Aorta (tissue), 5 donors: ENCODE results near the gene CLCA2. TPM values are rescaled to one million over a fixed set of nuclear protein-coding genes. Genes with fewer than 3 reads are reported as not detected.
"Not testable (repeated sequence)": the region's sequence is repeated elsewhere in the genome, so short reads cannot be mapped to it uniquely, and the experiment has no call there.

Source experiments
- ATAC-seq: fragments of 200-7000 bp; cut with Tn5 transposase; one replicate; pipeline ENCODE4 v1.9.1; 2022; ENCODE audit warnings: moderate library complexity; ENCODE audit not compliant: low FRiP score
- DNase-seq, 2 donors: peaks; one replicate each; pipeline ENCODE4 v3.0.0-alpha.2; 2020
- H3K27ac ChIP-seq, 2 donors: one replicate each; pipeline ENCODE4 v1.5.1; 2013; ENCODE audit warnings: low read length in 2 of 2, mild to moderate bottlenecking in 2 of 2, moderate library complexity in 2 of 2, control low read depth in 1 of 2, inconsistent platforms in 1 of 2, low read depth in 1 of 2
- H3K27me3 ChIP-seq, 2 donors: one replicate each; pipeline ENCODE4 v1.6.1; 2013; ENCODE audit warnings: control low read depth in 1 of 2, low read length in 1 of 2, mild to moderate bottlenecking in 1 of 2, moderate library complexity in 1 of 2; ENCODE audit not compliant: insufficient read depth in 2 of 2, control insufficient read depth in 1 of 2
- H3K36me3 ChIP-seq, 2 donors: one replicate each; pipeline ENCODE4 v1.6.1; 2013; ENCODE audit warnings: control low read depth in 1 of 2, low read length in 1 of 2, mild to moderate bottlenecking in 1 of 2; ENCODE audit not compliant: insufficient read depth in 2 of 2, control insufficient read depth in 1 of 2
- H3K4me1 ChIP-seq, 2 donors: one replicate each; pipeline ENCODE4 v1.6.1; 2013; ENCODE audit warnings: low read length in 2 of 2, control low read depth in 1 of 2, mild to moderate bottlenecking in 1 of 2, moderate library complexity in 1 of 2; ENCODE audit not compliant: insufficient read depth in 2 of 2, control insufficient read depth in 1 of 2
- H3K4me3 ChIP-seq, 2 donors: one replicate each; pipeline ENCODE4 v1.5.1; 2013; ENCODE audit warnings: low read length in 2 of 2, control low read depth in 1 of 2, mild to moderate bottlenecking in 1 of 2
- H3K9me3 ChIP-seq: one replicate; pipeline ENCODE4 v1.6.1; 2013; ENCODE audit warnings: mild to moderate bottlenecking, low read length; ENCODE audit not compliant: control insufficient read depth
- WGBS, 2 donors: extraction: QIAGEN DNeasy Blood & Tissue Kit; methylation state at CpG; one replicate each; pipeline ENCODE4 v1.1.7; 2013; 5-methylcytosine and 5-hydroxymethylcytosine counted together
- intact Hi-C, 2 donors: fragments of 100-400 bp; cut with DNase I; formaldehyde crosslinking; loops; one replicate each; pipeline versions ENCODE4 v1.14.2 to v1.15.0; 2022
- polyA plus RNA-seq, 2 donors: library from polyadenylated mRNA; stranded (reverse); fragments of 200-250 nt; gene quantifications; one replicate each; pipeline ENCODE4 v1.2.3, GENCODE V29; 2013
- total RNA-seq, 2 donors: library from RNA; stranded (reverse); fragmentation: NEBNext Ultra II Directional; extraction: Animal tissue kit (Norgen Biotek cat#: 25700); gene quantifications; one replicate each; pipeline ENCODE4 v1.2.1, GENCODE V29; 2021
- donor health status: healthy with polysubstance abuse.
- donor health status: Bipolar disorder and iron deficiency.
- donor health status: DM: no; HTN: no; CAD: no.
- donor health status: DM: no; HTN: no; CAD: no.
- donor health status: DM: yes; HTN: yes; CAD: no.

CLCA2 gene
- total and polyA plus RNA-seq, 4 donors: 0.10 to 0.36 (median 0.13) TPM; not detected in 1

DNA sequence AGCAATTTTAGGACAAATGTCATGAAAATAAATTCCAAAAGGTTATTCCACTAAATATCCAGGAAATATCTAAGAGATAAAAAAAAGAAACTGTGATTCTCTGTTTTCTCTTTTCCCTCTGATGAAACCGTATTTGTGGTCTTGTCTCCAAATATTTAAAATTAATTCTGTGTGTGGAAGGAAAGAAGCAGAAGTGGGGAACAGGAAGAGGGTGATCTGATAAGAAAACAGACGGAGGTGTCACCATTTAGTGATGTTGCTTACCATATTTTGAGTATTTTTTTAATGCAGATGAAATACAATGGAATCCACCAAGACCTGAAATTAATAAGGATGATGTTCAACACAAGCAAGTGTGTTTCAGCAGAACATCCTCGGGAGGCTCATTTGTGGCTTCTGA, 74.3 kb downstream of the CLCA2 start:
- Histone ChIP-seq H3K27me3 (no peaks in the 10 kb centered on the region), H3K4me3 (no peak overlapping the region), H3K27ac (no peak overlapping the region), H3K9me3 (no peaks in the 10 kb centered on the region), H3K4me1 (no peaks in the 10 kb centered on the region), H3K36me3 (no peaks in the 10 kb centered on the region)
- ATAC-seq (no peak), DNase-seq (no peak)
- intact Hi-C loops: no loop called here
- 75 to 79% methylated on average over 3 of the region's 3 CpGs for WGBS, 2 donors

DNA sequence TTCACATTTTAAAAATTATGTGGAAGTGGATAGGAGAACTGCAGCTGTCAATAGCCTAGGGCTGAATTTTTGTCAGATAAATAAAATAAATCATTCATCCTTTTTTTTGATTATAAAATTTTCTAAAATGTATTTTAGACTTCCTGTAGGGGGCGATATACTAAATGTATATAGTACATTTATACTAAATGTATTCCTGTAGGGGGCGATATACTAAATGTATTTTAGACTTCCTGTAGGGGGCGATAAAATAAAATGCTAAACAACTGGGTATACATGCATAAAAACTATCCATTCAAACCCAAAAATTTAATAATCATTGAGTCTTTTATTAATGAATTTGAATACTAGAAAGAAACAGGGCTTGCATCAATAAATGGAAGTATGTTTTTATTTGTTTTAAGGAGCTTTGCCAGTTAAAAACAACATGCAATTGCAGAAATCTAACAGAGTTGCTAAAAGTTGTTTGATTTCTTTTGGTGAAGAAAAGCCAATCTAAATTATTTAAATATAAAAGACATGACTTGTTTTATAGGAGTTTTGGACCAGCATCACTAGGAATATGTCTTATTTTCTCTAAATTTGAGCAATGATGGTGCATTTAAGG, 76.1 kb downstream of the CLCA2 start:
- DNase-seq (no peak), ATAC-seq (no peak)
- 23 to 24% methylated on average over 3 of the region's 3 CpGs for WGBS, 2 donors
- Histone ChIP-seq H3K9me3 (no peaks in the 10 kb centered on the region), H3K27me3 (no peaks in the 10 kb centered on the region), H3K4me1 (no peaks in the 10 kb centered on the region), H3K27ac (no peak overlapping the region), H3K4me3 (no peak overlapping the region), H3K36me3 (no peaks in the 10 kb centered on the region)
- intact Hi-C loops: no loop called here

DNA sequence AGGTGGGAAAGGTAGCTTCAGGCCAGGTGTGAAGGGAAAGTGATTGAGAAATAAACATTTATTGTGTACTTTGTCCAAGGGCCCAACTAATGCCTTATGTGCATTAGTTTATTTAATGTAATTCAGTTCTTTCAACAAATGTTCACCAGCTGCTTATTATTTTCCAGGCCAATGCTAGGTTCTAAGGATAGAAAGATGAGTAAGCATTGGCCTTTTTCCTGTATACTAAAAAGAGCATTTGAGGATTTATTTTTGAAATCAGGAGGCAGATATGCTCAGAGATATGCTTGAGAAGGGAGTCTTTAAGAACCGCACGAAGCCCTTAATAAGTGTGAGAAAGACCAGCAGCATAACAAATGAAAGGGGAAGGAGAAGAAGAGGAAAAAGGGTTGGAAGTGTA, 76.7 kb downstream of the CLCA2 start:
- no peak overlapping the region for H3K27ac ChIP-seq

DNA sequence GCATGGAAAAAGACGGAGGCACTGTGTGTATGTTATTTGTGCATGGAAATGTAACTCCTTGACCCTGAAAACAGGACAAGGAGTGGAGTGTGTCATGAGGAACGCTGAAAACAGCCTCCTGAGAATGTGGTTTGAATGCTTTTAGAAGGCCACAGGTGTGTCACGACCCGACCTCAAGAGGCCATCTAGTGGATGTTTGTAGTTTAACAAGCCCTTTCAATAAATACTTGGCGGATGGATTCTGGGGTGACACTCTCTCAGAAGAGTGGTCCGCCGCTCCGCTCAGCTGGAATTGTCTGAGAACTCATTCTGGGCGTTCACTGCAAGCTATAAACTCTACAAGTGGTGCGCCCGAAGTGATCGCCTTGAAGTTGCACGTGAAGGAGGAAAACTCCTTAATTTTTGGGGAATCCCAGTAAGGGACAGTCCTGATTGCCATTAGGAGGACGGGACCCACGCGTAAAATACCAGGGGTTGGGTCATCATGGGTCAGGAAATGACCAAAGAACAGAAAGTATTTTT, 78.2 kb downstream of the CLCA2 start:
- H3K36me3 ChIP-seq, H3K9me3 ChIP-seq, ATAC-seq, H3K4me1 ChIP-seq, intact Hi-C loops, H3K27me3 ChIP-seq, H3K27ac ChIP-seq, H3K4me3 ChIP-seq: not testable (repeated sequence)
- peak in 1 of 2 donors; percentile 50 for DNase-seq
- 35 to 44% methylated on average over 16 of the region's 16 CpGs for WGBS, 2 donors

More for the DNA sequence above, 76.7 kb downstream of the CLCA2 start:
- H3K36me3 ChIP-seq: no peaks in the 10 kb centered on the region
- H3K4me1 ChIP-seq: no peaks in the 10 kb centered on the region
- no peak overlapping the region for H3K4me3 ChIP-seq
- 23 to 48% methylated on average over 2 of the region's 2 CpGs for WGBS, 2 donors
- ATAC-seq (no peak), DNase-seq (no peak)
- no peaks in the 10 kb centered on the region for H3K9me3 ChIP-seq
- no peaks in the 10 kb centered on the region for H3K27me3 ChIP-seq
- intact Hi-C loops: no loop called here

DNA sequence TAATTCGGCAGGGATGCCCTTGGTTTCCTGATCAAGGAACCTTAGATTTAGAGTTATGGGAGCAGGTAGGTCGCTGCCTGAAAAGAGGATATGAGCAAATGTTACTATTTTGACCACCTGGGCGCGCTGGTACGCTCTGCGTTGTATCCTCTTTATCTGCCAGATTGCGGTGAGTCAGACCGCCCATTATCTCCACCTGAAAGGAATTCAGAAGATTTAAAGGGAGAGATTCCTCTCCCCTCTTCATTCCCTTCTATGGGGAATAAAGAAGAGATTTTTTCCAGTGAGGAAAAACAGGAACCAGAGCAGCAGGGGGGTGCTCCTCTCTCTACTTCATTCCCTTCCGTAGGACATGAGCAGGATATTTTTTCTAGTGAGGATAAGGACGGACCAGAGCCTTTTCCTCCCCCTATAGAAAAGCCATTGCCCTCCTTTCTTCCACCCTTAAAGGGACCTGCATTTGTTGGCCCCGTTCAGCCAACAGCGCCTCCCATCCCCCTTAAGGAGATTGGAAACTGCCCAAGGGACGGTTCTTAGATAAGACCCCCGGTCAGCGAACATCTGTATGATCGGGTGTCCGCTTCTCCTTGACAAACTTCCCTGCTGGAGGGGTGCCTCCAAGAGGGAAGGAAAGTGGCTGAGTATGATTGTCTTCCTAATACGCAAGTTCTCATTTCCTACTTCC, 78.9 kb downstream of the CLCA2 start:
- H3K4me3 ChIP-seq: no peak overlapping the region
- H3K27me3 ChIP-seq: no peaks in the 10 kb centered on the region
- DNase-seq (no peak), ATAC-seq (peak; percentile 26)
- no peaks in the 10 kb centered on the region for H3K36me3 ChIP-seq
- intact Hi-C loops: no loop called here
- no peaks in the 10 kb centered on the region for H3K4me1 ChIP-seq
- 40 to 57% methylated on average over 18 of the region's 18 CpGs for WGBS, 2 donors
- H3K27ac ChIP-seq: no peak overlapping the region
- H3K9me3 ChIP-seq: no peaks in the 10 kb centered on the region

DNA sequence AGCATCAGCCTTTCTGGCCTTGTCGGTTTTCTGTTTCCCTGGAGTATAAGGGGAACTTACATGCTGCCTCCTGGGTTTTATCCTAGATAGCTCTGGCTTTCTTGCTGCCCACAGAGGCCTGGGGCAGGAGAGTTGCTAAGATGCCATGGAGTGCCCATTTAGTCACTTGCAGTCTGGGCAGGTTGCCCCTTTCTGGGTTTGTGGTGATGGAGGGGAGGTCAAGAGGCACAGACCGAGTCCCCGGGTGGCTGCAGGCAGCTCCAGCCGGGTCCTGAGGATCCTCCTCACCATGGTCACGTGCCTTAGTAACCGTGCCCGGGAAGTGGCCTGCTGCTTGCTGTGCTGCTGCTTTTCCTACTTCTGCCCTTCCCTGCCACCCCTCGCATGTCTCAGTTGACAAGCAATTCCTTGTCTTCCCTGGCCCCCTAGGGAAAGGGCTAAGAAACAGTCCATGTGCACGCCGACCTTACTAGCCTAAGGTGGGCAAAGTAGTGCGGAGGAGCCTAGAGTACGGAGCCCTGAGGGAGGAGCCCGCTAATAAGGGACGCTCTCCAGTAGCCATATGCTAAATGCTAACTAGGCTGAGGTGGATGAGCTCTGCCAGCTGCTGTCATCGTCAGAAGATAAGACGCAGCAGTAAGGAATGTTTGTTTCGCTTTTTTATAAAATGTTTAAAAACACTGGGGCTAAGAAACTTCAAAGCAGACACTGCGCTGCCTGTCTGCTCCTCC, 79.6 kb downstream of the CLCA2 start:
- Histone ChIP-seq H3K4me1 (no peaks in the 10 kb centered on the region), H3K36me3 (no peaks in the 10 kb centered on the region), H3K9me3 (no peaks in the 10 kb centered on the region), H3K4me3 (no peak overlapping the region), H3K27ac (no peak overlapping the region), H3K27me3 (no peaks in the 10 kb centered on the region)
- intact Hi-C loops: no loop called here
- DNase-seq: peak in 1 of 2 donors; percentile 57
- ATAC-seq: no peak
- WGBS, 2 donors: 36 to 43% methylated on average over 18 of the region's 18 CpGs

DNA sequence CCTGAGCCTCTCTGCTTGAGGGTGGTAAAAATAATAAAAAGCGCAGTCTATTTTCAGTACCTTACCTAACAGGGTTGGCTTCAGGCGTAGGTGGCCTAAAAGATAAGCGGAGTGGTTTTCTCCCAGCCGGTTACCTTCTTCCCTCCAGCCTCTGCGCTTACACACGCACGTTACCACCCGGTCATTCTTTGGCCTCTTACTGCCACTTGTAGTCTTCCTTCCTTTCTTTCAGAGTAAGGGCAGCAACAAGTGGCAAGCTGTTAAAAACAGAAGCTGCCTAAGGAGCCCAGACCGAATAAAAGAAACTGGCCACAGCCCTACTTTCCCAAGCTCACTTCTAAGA, 80.1 kb downstream of the CLCA2 start:
- H3K4me1 ChIP-seq: no peaks in the 10 kb centered on the region
- H3K36me3 ChIP-seq: no peaks in the 10 kb centered on the region
- no peaks in the 10 kb centered on the region for H3K9me3 ChIP-seq
- H3K27ac ChIP-seq: no peak overlapping the region
- DNase-seq (no peak), ATAC-seq (no peak)
- intact Hi-C loops: no loop called here
- H3K4me3 ChIP-seq: no peak overlapping the region
- 51 to 58% methylated on average over 9 of the region's 9 CpGs for WGBS, 2 donors
- no peaks in the 10 kb centered on the region for H3K27me3 ChIP-seq

DNA sequence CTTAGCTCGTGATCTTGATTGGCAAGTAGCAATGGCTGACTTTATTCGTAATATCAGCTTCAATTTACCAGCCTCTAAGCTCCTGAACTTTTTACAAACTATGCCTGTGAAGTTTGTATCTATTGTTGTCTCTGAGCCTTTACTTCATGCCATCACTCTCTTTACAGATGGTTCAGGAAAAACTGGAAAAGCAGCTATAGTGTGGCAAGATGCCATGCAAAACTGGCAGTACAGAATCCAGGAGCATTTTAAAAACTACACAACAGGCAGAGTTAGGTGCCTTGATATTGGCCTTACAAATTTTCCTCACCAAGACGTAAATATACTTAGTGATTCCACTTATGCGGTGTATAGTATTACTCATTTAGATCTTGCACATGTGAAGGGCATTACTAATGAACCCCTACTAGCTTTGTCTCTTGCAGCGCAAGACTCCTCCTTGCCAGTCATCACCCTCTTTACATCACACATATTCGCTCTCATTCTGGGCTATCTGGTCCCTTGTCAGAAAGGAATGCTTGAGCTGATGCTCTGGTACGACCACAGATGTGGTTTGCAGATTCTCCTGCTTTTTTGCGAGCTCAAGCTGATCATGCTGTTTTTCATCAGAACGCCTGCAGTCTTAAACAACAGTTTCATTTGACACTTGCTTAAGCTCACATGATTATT, 81.1 kb downstream of the CLCA2 start:
- H3K27me3 ChIP-seq: no peaks in the 10 kb centered on the region
- H3K4me3 ChIP-seq: no peak overlapping the region
- intact Hi-C loops: loop anchor here (5.0 kb wide), 1 partner anchor 123 kb away; no protein-coding TSS in a partner anchor
- DNase-seq (no peak), ATAC-seq (no peak)
- 86 to 89% methylated on average over 9 of the region's 9 CpGs for WGBS, 2 donors
- no peaks in the 10 kb centered on the region for H3K4me1 ChIP-seq
- no peak overlapping the region for H3K27ac ChIP-seq
- no peaks in the 10 kb centered on the region for H3K36me3 ChIP-seq
- no peaks in the 10 kb centered on the region for H3K9me3 ChIP-seq
